Measurements from ENCODE around the gene MTERF1.
"Not testable (repeated sequence)": the region's sequence is repeated elsewhere in the genome, so short reads cannot be mapped to it uniquely, and the experiment has no call there.

Gene MTERF1

DNA sequence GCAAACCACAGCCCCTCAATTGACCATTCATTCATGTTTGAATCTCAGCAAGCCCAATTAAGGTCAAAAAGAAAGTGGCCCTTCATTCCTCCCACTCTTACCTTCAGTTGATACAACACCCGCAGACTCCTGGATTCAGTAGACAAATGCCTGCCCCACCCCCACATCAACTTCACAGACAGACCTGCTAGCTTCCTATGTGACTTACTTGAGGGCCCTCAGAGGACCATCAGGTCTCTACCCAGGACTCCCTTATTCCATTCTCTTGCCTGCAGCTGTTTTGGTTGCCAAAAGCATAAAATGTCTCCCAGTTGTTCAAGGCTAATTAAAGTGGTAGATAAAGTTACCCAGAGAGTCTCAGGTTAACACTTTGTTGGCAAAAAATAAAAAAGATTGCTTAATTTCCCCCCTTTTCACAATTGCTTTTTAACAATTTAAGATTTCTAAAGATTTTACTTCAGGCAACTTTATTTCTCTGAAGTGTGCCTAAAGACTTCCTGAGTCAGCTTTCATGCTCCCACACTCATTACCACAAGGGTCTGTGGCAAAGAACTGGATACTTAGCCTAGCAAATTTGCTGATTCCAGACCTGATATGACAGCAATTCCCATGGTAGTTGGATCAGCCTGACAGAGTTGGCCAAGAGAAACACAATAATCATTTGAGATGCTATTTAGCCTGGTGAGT is 3.3 kb upstream of the MTERF1 start:
- DNase-seq: no peak

DNA sequence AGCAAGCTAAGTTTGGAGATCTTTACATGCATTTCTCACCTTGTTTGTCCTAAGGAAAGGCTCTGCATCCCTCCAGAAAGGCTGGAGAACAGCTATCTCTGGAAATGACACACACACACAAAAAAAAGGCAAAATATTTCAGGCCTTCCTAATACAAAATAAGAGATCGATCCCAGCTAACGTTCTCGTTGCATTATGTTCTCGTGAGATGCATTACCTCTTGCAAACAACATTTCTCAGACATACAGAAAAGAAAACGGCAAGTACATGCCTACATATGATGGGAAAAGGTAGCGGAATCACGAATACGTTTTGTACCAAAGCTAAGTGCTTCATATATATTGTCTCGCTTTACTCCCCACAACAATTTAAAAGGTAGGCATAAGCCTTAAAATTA is 488 bp downstream of the MTERF1 start:
- DNase-seq: no peak

DNA sequence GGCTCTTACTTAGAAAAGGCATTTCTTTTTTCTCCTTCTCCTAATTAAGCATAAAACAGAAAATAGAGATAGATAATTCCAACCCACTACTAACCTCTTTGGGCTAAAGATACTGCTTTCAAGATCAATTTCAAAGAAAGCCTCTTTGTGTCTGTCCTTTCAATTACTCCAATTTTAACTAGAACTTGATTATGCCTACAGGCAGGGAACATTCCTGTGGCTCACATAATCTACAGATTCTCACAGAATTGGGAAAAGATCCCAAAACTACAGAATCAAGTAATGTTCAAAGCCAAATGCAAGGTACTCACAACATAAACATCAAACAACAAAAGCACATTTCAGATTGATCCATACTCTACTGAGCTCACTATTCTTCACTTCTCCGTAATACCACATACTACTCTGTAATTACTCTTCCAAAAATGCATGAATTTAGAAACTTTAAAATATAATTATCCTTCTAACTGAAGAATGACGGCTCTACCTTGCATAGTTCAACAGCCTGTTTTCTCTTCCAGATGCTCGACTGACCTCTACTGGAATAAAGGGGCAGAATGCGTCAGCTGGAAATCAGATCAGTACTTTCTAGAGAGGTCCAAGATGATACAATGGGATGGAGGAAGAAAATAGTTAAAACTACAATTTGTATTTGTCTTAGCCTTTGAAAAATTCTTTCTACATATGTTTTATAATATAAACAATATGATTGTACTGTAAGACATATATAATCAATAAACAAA is 3.9 kb downstream of the MTERF1 start:
- no peak for DNase-seq

DNA sequence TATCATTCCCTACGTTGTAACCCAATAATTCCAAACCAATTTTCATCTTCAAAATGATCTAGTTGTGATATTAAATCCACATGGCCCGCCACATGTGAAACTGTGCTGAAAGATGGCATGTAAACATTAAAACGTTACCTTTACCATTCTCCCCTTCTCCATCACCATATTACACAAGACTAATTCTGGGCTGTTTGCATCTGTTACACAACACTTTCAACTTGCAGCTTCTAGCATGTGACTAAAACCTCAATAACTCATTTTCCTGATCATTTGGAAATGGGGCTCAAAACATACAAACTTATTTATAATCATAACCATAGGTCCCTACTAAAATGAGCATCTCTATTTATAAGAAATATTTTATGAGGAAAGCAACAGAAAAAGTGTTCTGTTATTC is 4.7 kb downstream of the MTERF1 start:
- DNase-seq: no peak

DNA sequence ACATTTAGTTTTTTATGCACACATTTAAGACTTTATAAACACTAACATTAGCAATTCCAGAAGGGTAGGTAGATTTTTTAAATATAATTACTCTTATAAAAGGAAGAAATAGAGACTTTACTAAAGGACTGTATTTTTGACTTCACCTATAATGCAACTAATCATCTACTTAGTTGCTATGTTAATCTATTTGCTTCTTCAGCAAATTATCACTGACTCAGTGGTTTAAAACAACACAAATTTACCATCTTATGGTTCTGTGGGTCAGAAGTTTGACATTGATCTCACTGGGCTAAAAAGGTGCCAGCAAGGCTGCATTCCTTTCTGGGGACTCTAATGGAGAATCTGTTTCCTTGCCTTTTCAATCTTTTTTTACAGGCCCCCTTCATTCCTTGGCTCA is 7.6 kb downstream of the MTERF1 start:
- no peak for DNase-seq

DNA sequence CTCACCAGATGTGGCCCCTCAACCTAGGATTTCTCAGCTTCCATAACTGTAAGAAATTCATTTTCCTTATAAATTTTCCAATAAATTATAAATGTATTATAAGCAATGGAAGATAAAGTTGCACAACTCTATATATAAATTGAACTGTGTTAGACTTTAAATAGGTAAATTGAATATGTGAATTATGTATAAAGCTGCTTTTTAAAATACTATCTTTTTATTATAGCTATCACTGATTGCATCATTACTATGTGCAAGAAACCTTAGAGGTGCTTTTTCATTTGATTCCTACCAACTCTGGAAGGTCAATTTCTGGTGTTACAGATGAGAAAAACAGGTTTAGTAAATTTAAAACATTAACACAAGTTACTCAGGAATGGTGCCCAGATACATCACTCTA is 8.4 kb downstream of the MTERF1 start:
- DNase-seq: no peak

DNA sequence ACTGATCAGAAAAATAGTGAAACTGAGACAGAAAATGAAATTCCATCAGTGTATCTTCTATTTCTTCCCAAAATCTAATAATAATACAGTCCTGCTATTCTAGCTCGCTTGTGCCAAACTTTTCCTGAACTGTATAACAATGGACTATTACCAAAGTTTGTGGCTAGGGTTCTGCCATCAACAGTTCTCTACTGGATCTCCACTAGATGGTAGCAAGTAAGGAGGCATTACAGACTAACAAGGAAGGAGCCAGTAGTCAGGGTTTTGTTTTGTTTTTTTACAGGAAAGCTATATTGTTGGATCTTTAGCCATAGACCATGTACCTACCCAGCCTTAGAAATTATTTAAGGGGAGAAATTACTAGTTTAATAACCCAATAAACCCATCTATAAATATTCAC is 10.8 kb downstream of the MTERF1 start:
- DNase-seq: no peak

DNA sequence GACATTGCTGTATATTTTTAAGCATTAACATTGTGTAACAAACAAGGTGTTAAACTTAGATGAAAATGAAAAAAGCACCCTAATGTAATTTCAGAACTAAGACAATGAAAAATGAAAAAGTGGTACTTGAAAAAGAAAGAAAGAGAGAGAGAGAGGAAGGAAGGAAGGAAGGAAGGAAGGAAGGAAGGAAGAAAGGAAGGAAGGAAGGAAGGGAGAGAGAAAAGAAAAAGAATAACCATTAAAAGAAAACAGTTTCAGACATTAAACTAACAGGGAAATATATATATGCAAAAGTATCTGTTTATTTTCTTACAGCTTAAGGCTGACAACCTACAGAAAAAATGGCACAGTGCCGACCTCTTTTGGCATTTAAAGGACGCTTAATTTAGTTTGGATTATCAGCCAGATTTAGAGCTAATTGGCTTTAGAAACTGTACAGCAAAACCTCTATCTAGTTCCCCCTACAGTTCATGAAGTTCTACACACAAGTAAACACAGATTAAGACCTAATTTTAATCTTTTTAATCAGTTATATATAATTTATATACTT is 13.8 kb downstream of the MTERF1 start:
- no peak for DNase-seq

DNA sequence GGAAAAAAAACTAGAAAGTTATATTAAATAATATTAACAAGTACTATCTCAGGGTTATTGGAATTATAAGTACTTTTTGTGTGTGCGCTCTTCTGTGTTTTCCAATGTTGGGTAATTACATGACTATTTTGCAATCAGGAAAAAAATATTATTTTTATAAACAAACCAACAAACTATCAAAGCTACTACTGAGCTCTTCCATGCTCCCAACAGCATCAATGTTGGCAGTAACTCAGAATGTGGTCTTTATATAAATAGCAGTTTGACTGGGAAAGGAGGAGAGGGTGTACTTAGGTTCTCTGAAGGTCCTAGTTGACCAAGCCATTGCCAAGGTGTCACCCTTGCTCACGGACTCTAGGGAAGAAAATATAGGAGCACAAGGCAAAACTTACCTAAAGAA is 15.0 kb downstream of the MTERF1 start:
- DNase-seq: no peak

DNA sequence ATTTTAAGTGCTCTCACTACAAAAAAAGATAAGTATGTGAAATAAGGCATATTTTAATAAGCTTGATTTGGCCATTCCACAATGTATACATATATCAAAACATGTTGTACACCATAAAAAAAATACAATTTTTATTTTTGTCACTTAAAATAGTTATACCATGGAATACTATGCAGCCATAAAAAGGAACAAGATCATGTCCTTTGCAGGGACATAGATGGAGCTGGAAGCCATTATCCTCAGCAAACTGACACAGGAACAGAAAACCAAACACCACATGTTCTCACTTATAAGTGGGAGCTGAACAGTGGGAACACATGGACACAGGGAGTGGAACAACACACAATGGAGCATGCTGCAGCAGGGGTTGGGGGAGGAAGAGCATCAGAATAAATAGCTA is 15.9 kb downstream of the MTERF1 start:
- not testable (repeated sequence) for DNase-seq

DNA sequence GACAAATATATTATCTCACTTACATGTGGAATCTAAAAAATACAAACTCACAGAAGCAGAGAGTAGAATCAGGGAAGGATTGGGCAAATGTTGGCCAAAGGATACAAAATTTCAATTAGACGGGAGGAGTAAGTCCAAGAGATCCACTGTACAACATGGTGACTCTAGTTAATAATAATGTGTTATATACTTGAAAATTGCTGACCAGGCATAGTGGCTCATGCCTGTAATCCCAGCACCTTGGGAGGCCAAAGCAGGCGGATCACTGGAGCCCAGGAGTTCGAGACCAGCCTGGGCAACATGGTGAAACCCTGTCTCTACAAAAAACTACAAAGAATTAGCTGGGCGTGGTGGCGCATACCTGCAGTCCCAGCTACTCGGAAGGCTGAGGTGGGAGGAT is 16.4 kb downstream of the MTERF1 start:
- DNase-seq: no peak

DNA sequence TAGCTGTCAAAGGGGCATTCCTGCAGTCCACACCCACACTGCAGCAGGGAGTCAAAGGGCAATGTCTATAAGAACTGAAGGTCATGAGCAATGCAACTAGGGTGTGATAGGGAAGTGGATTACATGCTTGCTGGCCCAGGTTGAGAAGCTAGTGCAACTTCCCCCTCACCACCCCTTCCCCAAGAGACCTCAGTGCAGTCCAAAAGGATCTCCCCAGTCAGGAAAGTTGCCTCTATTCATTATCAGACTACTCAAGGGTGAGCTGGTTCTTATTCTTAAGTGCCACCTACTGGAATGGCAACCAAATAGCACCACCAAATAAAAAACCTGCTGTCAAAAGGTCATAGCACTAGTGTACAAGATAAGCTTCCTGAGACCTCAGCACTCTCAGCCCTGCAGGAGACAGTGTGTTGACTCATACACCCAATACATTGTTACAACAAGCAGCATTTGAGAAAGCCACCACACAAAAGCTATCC is 28.2 kb downstream of the MTERF1 start:
- no peak for DNase-seq

DNA sequence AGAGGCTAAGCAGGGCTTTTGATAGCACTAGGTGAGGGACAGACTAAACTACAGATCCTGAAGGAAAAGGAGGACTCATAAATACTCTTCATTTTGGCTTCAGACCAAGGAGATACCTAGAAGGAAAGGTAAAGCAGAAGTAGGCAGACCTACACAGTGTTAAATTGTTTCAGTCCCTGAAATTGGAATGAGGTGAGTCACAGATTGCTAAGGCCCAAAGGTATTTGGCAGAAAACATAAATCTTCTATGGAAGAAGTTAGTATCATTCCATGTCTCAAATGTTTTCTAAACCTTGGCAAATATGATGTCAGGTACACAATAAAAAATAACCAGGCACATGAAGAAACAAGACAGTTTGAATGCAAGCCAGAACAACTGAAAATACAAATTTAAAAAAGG is 30.0 kb downstream of the MTERF1 start:
- DNase-seq: no peak

DNA sequence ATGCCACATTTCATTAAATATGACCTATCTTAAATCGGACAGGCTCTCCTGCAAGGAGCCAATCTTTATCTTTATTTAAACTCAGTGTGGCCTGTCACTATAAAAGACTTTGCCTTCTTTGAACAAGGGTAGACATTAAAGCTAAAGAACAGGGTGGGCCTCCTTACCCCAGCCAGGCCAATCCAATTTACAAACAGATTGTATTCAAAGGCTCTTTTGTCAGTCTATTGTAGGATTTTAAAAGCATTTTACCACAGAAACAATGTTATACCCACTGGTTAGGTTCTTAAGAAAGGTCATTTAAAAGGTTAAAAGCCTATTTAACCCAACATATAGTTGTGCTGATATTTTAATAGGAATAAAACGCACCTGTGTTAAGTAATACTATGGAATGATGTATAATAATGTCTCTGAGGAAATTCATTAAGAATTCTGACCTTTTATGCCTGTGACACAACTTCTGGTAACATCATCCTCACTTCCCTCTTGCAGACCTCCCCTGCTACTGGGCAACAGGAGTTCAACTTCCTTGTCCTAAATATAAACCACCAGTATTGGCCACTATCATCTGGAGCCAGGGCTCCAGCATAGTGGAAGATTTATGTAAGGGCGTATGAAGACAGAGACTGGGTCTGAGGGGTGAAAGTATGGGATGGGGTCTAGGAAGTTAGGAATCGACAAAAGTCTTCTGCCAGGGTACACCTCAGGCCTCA is 32.5 kb downstream of the MTERF1 start:
- no peak for DNase-seq

DNA sequence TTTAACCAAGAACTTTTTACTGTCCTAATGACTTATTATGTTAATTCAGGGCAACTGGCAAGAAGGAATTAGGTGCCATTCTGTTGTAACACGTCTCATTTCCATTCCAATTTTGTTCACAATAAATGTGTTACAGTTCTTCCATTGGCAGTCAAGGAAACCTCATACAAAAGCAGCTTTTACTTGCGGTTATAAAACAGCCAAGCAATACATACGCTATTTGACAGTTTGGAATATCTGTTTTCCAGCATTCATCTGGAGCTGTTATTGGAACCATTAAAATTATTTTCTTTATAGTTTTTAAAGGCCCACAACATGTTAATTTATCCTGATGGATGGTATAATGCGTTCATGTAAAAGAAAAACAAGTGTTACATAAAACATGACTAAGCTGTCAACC is 33.3 kb downstream of the MTERF1 start:
- no peak for DNase-seq

DNA sequence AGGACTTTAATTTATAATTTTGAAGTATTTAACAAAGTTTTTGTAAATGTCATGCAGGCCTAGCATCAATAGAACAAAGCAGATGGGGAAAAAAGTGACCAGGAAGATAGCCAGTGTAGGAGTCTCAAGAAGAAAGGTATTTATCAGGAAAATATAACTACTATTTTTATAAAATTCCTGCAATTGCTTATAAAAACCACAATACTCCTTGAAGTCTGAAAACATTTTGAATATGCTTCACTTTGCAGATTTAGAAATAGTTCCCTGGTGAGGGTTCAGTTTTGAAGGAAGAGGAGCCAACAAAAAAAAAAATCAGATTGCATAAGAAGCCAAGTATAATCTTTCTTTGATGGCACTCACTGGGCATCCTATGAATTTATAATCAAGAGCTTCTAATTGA is 34.1 kb downstream of the MTERF1 start:
- no peak for DNase-seq

DNA sequence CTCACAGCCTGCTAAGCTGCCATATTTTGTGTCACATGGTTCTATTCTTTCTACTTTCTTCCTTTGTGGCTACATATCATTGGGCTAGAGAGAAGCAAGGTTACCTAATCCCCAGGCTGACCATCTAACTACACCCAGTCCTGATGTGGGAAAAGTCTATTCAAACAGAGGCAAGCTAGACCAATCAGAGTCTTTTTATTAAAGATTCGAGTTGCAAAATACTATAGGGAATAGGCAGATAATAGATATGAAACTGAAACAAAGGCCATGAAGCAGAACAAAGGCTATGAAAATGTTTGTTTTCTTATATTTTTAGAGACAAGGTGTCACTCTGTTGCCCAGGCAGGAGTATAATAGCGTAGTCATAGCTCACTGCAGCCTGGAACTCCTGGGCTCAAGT is 36.7 kb downstream of the MTERF1 start:
- DNase-seq: no peak

DNA sequence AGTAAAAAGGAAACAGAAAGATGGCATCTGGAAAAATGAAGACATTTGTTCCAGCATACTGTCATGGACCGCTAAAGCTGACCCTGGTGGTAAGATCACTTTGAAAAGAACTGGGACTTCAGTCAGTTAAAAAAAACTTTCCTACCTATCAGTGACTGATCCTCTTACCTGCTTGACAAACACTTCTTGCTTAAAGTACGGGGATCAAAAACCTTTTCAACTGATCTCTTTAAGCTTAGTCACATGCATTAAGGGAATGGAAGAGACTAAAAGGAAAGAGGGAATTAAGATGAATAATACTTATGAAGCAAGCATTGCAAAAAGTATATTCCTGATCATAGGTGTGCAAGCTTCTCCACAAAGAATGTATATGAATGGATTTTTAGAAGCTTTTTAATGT is 42.1 kb downstream of the MTERF1 start:
- no peak for DNase-seq

DNA sequence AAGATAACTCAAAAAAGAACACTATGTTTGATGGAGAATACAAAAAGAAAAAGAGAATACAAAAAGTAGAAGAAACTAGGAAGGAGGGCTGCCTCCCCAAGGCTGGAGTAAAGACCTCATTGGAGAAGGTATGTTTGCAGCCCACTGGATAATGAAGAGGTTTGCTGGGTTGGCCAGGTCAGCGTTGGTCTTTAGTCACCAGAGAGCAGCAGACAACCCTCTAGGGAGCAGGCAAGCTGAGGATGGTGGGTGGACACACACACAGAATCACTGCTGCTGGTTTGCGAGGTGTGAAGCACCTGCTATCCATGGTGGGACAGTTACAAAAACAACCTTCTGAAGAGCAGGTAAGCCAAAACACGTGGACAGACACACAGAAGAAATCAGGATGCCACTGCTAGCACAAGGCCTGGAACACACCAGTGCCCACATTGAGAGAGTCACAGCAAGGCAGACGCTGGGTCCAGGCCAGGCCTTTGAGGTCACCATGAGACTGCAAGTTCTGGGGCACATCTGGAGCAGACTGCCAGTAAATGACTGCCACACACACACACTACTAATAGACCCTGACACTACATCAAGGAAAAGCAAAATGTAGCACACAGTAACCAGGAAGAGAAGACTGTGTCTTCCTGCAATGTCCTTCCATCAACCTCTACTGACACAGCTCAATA is 43.0 kb downstream of the MTERF1 start:
- DNase-seq: no peak

DNA sequence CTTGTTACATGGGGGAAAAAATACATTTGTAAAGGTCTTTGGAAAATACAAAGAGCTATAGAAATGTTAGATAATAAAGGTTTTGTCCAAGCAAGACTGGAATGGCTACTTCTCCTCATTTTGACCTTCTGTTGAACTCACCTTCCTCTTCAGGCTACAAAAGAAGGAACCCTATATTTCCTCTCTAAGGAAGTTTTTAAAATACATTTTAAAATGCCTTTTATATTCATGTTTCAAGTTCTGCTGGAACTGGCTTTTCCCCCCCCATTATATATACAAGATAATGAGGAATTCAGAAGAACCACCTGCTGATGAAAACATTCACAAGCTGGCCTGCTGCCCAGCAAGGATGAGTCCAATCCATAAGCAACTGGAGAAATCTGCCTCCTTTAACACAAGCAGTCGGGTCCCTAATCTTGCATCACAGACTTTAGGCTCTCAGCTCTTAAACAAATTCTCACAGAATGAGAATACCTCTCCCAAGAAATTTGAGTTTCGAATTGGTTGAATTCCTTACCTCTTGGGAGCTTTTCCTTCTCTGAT is 44.6 kb downstream of the MTERF1 start:
- DNase-seq: no peak

DNA sequence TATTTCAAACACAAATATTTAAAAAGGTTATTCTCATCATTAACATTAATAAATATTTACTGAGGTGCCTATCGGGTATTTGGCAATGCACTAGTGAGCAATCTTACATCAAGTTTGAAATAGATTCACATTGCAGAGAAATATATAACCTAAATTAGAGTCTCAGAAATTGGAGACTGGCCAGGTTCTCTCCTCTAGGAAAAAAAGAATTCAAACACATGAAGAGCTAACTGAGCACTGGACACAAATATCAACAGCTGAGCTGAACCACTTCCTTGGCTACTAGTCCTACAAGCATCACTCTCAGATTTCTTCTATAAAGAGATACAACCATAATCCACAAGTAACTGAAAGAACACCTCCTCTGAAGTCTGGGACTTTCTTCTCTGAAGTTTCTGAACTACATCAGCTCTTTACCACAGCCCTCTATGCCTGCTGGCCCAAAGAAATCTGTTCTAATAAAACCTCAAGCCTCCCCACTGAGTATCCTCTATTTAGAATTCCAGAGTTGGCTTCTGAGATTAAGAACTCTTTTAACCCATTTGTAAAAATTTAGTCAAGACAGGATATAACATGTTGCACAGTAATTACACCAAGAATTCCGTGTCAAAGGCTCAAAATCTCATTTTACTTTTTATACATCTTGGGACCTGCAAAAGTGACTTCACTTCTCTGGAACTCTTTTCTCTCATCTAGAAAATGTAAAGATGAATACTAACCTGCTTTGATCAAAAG is 45.2 kb downstream of the MTERF1 start:
- no peak for DNase-seq

DNA sequence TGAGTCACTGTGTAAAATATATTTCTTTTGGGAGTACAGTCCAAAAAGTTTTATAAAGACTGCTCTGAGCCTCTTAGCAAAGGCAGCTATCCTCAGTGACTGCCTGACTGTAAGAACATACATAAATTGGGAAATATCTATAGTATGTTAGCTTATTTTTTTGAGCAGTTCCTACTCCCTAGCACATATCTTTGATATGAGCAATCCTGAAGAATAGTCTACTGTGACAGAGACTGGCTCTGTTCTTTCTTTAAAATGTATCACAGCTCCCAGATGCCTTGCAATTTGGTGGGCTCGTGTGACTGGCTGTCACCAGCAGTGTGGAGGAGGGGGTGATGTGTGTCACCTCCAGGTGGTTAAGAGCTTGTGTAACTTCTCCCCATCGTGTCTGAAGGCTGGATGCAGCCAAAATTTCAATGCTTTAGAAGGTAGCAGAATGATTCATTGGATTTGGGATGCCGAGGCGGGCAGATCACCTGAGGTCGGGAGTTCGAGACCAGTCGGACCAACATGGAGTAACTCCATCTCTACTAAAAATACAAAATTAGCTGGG is 47.9 kb downstream of the MTERF1 start:
- DNase-seq: no peak
